Smooth muscle cell (in vitro differentiated cells): ENCODE data around the gene ASAP3. TPM values are rescaled to one million over a fixed set of nuclear protein-coding genes. Genes with fewer than 3 reads are reported as not detected.

Experiments
- DNase-seq: peaks from one replicate; lab custom pipeline; 2025; ENCODE audit not compliant: unreplicated experiment; lab: John Stamatoyannopoulos, UW
- H2AFZ ChIP-seq: fragments of 200-600 bp; sonication (generic); 2 replicates; pipeline ENCODE4 v1.6.0; 2016; ENCODE audit warnings: antibody characterized with exemption, low read depth, mild to moderate bottlenecking
- H3F3A ChIP-seq: fragments of 200-600 bp; sonication (generic); 2 replicates; pipeline ENCODE4 v1.6.0; 2017; ENCODE audit warnings: antibody characterized with exemption, low read depth
- H3K27ac ChIP-seq: fragments of 200-600 bp; sonication (generic); 2 replicates; pipeline ENCODE4 v1.5.1; 2016; ENCODE audit warnings: low read depth, mild to moderate bottlenecking
- H3K27me3 ChIP-seq: fragments of 200-600 bp; sonication (generic); 2 replicates; pipeline ENCODE4 v1.6.1; 2016; ENCODE audit warnings: low read depth, mild to moderate bottlenecking
- H3K36me3 ChIP-seq: fragments of 200-600 bp; sonication (generic); 2 replicates; pipeline ENCODE4 v1.5.1; 2016; ENCODE audit warnings: low read depth
- H3K4me1 ChIP-seq: fragments of 200-600 bp; sonication (generic); 2 replicates; pipeline ENCODE4 v1.5.1; 2016; ENCODE audit warnings: low read depth
- H3K4me2 ChIP-seq: fragments of 200-600 bp; sonication (generic); 2 replicates; pipeline ENCODE4 v1.6.0; 2016; ENCODE audit warnings: mild to moderate bottlenecking
- H3K4me3 ChIP-seq: fragments of 200-600 bp; sonication (generic); 2 replicates; pipeline ENCODE4 v1.5.1; 2016; ENCODE audit warnings: mild to moderate bottlenecking
- H3K79me2 ChIP-seq: fragments of 200-600 bp; sonication (generic); 2 replicates; pipeline ENCODE4 v1.6.0; 2016; ENCODE audit warnings: low read depth, mild to moderate bottlenecking
- H3K9ac ChIP-seq: fragments of 200-600 bp; sonication (generic); 2 replicates; pipeline ENCODE4 v1.6.0; 2016; ENCODE audit warnings: low read depth
- H3K9me3 ChIP-seq: fragments of 200-600 bp; sonication (generic); replicated peaks from 2 replicates; pipeline ENCODE4 v1.5.1; 2016; ENCODE audit warnings: low read depth
- H4K20me1 ChIP-seq: fragments of 200-600 bp; sonication (generic); 2 replicates; pipeline ENCODE4 v1.6.0; 2016; ENCODE audit warnings: low read depth
- WGBS: methylation state at CpG from one replicate; pipeline ENCODE4 v1.1.7; 2016; ENCODE audit warnings: low lambda C conversion rate; 5-methylcytosine and 5-hydroxymethylcytosine counted together
- polyA plus RNA-seq: library from polyadenylated mRNA; unstranded; fragments of >200 nt; fragmentation: Nextera tagmentation; extraction: Ambion mirVana; gene quantifications from 2 replicates; pipeline ENCODE4 v1.2.1, GENCODE V29; 2016
- total RNA-seq: library from RNA; depleted of rRNA; stranded (reverse); fragments of >200 nt; gene quantifications from 2 replicates; pipeline ENCODE4 v1.2.3, GENCODE V29; 2014
- TF ChIP-seq, protein P1 (sequence below): fragments of 200-600 bp; sonication (generic); IDR thresholded peaks from 2 replicates; pipeline ENCODE4 v1.5.1; 2017; ENCODE audit warnings: borderline replicate concordance, mild to moderate bottlenecking, antibody characterized with exemption; ENCODE audit not compliant: insufficient read depth, poor library complexity, severe bottlenecking

The ASAP3 gene
- total and polyA plus RNA-seq, 2 experiments from 2014 or later, result 16.3 to 28.9 TPM

GRCh38 chr1:23431431-23431830 is 52.5 kb downstream of the ASAP3 start:
- WGBS, result 100% methylated on average over 5 of the region's 5 CpGs
- Histone ChIP-seq H3K4me3 (no peak overlapping the region), H3K79me2 (no peaks in the 10 kb centered on the region), H3K4me2 (no peak overlapping the region), H2AFZ (no peak overlapping the region), H3K9ac (no peak overlapping the region), H3K4me1 (no peaks in the 10 kb centered on the region), H3K27ac (no peak overlapping the region), H4K20me1 (no peaks in the 10 kb centered on the region), H3F3A (no peaks in the 10 kb centered on the region), H3K36me3 (no peaks in the 10 kb centered on the region), H3K27me3 (no peaks in the 10 kb centered on the region), H3K9me3 (no peaks in the 10 kb centered on the region)
- no peak for DNase-seq
- TF ChIP-seq, protein P1, sequence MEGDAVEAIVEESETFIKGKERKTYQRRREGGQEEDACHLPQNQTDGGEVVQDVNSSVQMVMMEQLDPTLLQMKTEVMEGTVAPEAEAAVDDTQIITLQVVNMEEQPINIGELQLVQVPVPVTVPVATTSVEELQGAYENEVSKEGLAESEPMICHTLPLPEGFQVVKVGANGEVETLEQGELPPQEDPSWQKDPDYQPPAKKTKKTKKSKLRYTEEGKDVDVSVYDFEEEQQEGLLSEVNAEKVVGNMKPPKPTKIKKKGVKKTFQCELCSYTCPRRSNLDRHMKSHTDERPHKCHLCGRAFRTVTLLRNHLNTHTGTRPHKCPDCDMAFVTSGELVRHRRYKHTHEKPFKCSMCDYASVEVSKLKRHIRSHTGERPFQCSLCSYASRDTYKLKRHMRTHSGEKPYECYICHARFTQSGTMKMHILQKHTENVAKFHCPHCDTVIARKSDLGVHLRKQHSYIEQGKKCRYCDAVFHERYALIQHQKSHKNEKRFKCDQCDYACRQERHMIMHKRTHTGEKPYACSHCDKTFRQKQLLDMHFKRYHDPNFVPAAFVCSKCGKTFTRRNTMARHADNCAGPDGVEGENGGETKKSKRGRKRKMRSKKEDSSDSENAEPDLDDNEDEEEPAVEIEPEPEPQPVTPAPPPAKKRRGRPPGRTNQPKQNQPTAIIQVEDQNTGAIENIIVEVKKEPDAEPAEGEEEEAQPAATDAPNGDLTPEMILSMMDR, result no peak

DNA sequence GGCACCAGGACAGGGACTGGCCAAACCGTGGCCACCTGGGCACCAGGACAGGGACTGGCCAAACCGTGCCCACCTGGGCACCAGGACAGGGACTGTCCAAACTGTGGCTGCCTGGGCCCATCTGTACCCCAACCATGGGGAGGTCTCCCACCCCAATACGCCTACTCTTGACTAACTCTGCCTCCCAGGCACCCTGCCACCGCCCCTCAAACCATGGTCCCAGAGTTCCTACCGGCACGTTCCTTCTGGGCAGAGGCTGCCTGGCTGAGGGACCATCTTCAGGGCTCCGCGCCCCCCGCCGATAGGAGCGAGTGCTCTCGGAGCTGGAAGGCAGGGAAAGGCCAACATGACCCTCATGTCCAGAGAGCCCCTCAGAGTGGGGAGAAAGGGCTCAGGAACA is 53.2 kb downstream of the ASAP3 start:
- H3K27me3 ChIP-seq, result no peaks in the 10 kb centered on the region
- no peaks in the 10 kb centered on the region for H3K36me3 ChIP-seq
- H3K27ac ChIP-seq, result no peak overlapping the region
- no peak overlapping the region for H3K4me3 ChIP-seq
- H3K4me2 ChIP-seq, result no peak overlapping the region
- 98% methylated on average over 12 of the region's 12 CpGs for WGBS
- H3K4me1 ChIP-seq, result no peaks in the 10 kb centered on the region
- H3K9me3 ChIP-seq, result no peaks in the 10 kb centered on the region
- H3F3A ChIP-seq, result no peaks in the 10 kb centered on the region
- H3K9ac ChIP-seq, result no peak overlapping the region
- H3K79me2 ChIP-seq, result no peaks in the 10 kb centered on the region
- TF ChIP-seq, protein P1, result no peak
- no peak for DNase-seq
- no peaks in the 10 kb centered on the region for H4K20me1 ChIP-seq
- H2AFZ ChIP-seq, result no peak overlapping the region

- Histone ChIP-seq H3K36me3 (no peaks in the 10 kb centered on the region), H2AFZ (no peak overlapping the region), H3K9me3 (no peaks in the 10 kb centered on the region), H3K79me2 (no peaks in the 10 kb centered on the region), H3K4me1 (peaks cover 8% of the 10 kb centered on the region), H3K9ac (no peak overlapping the region), H3F3A (no peaks in the 10 kb centered on the region), H4K20me1 (no peaks in the 10 kb centered on the region), H3K4me2 (no peak overlapping the region), H3K27ac (no peak overlapping the region), H3K4me3 (no peak overlapping the region), H3K27me3 (no peaks in the 10 kb centered on the region)
- TF ChIP-seq, protein P1, result no peak
- WGBS, result 92% methylated on average over 2 of the region's 2 CpGs
- no peak for DNase-seq
Measured at GRCh38 chr1:23428136-23428905, 55.7 kb downstream of the ASAP3 start.

DNA sequence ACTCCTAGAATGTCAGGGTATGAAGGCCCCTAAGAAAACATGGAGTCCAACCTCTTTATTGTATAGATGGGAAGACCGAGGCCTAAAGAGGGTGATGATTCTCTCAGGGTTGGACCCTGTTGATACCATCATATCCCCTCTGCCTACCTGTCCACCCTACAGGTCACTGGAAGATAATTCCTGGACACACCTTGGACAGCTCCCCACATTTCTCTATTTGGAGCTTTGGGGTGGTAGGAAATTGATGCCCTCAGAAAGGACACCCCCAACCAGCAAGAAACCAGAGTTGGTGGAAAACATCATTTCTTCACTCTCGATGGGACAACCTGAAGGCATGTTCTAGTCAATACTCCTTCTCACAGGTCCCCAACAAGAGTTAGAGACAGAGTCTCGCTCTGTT is 56.4 kb downstream of the ASAP3 start:
- H3K4me1 ChIP-seq, result peaks cover 8% of the 10 kb centered on the region
- H3K9ac ChIP-seq, result no peak overlapping the region
- H3F3A ChIP-seq, result peaks cover 3% of the 10 kb centered on the region
- no peaks in the 10 kb centered on the region for H3K27me3 ChIP-seq
- DNase-seq, result no peak
- no peaks in the 10 kb centered on the region for H3K9me3 ChIP-seq
- H4K20me1 ChIP-seq, result no peaks in the 10 kb centered on the region
- no peaks in the 10 kb centered on the region for H3K79me2 ChIP-seq
- TF ChIP-seq, protein P1, result no peak
- no peak overlapping the region for H3K4me2 ChIP-seq
- 93% methylated on average over 3 of the region's 3 CpGs for WGBS
- no peak overlapping the region for H3K4me3 ChIP-seq
- H3K27ac ChIP-seq, result no peak overlapping the region
- H3K36me3 ChIP-seq, result no peaks in the 10 kb centered on the region
- no peak overlapping the region for H2AFZ ChIP-seq
